Right atrium auricular region (tissue), 2 donors: ENCODE results near the gene VPS33A. TPM values are rescaled to one million over a fixed set of nuclear protein-coding genes. Genes with fewer than 3 reads are reported as not detected.

Source experiments
- DNase-seq: peaks from one replicate; pipeline ENCODE4 v3.0.0-alpha.2; 2019; ENCODE audit warnings: low spot score
- H3K27ac ChIP-seq, 2 donors: fragments of 200-600 bp; sonication (generic); 1 replicate in 1 of 2; 2 replicates in 1 of 2; pipeline ENCODE4 v1.5.1; 2016 to 2019
- H3K27me3 ChIP-seq, 2 donors: fragments of 200-600 bp; sonication (generic); one replicate each; pipeline versions ENCODE4 v1.5.1 to v1.6.0; 2017 to 2019
- H3K36me3 ChIP-seq: fragments of 200-600 bp; sonication (generic); one replicate; pipeline ENCODE4 v1.5.1; 2016
- H3K4me1 ChIP-seq, 2 donors: fragments of 200-600 bp; sonication (generic); one replicate each; pipeline versions ENCODE4 v1.5.1 to v1.6.0; 2017 to 2019
- H3K4me3 ChIP-seq, 2 donors: fragments of 200-600 bp; sonication (generic); 1 replicate in 1 of 2; 2 replicates in 1 of 2; pipeline ENCODE4 v1.5.1; 2017 to 2019; ENCODE audit warnings: mild to moderate bottlenecking in 1 of 2, moderate library complexity in 1 of 2
- H3K9me3 ChIP-seq, 2 donors: fragments of 200-600 bp; sonication (generic); one replicate each; pipeline ENCODE4 v1.5.1; 2019
- CTCF ChIP-seq, 2 donors: fragments of 200-600 bp; sonication (generic); IDR thresholded peaks; one replicate each; pipeline ENCODE4 v1.5.1; 2019; ENCODE audit warnings: antibody characterized with exemption in 2 of 2
- total RNA-seq, 2 donors: library from RNA; depleted of rRNA; stranded (reverse); fragments of >200 nt; gene quantifications; one replicate each; pipeline ENCODE4 v1.1.0, GENCODE V29; 2016

The VPS33A gene
- total RNA-seq, 2 donors from 2014 or later = 7.6 to 8.4 TPM

GRCh38 chr12:122206976-122207375 is 59.3 kb downstream of the VPS33A start:
- Histone ChIP-seq H3K4me1 (peaks cover 0 to 20% of the 10 kb centered on the region in 2 donors), H3K27me3 (peaks cover 0 to 23% of the 10 kb centered on the region in 2 donors), H3K4me3 (no peak overlapping the region), H3K27ac (no peak overlapping the region), H3K36me3 (peaks cover 49% of the 10 kb centered on the region), H3K9me3 (no peaks in the 10 kb centered on the region)
- TF ChIP-seq CTCF (IDR thresholded peaks at IDR 0.05) = no peak
- DNase-seq = no peak

GRCh38 chr12:122206111-122206881 is 60.0 kb downstream of the VPS33A start:
- H3K36me3 ChIP-seq = peaks cover 42% of the 10 kb centered on the region
- H3K27me3 ChIP-seq = peaks cover 0 to 23% of the 10 kb centered on the region in 2 donors
- no peaks in the 10 kb centered on the region for H3K9me3 ChIP-seq
- H3K4me1 ChIP-seq = peaks cover 0 to 20% of the 10 kb centered on the region in 2 donors
- TF ChIP-seq CTCF (IDR thresholded peaks at IDR 0.05) = no peak
- DNase-seq = no peak
- no peak overlapping the region for H3K4me3 ChIP-seq
- no peak overlapping the region for H3K27ac ChIP-seq

GRCh38 chr12:122205053-122205925 is 61.0 kb downstream of the VPS33A start:
- H3K4me1 ChIP-seq = peaks cover 0 to 20% of the 10 kb centered on the region in 2 donors
- H3K27ac ChIP-seq = no peak overlapping the region
- H3K4me3 ChIP-seq = no peak overlapping the region
- no peak for DNase-seq
- peaks cover 0 to 23% of the 10 kb centered on the region in 2 donors for H3K27me3 ChIP-seq
- no peaks in the 10 kb centered on the region for H3K9me3 ChIP-seq
- peaks cover 33% of the 10 kb centered on the region for H3K36me3 ChIP-seq
- TF ChIP-seq CTCF (IDR thresholded peaks at IDR 0.05) = no peak

- Histone ChIP-seq H3K27ac (no peak overlapping the region), H3K4me3 (peak overlapping the region; percentile 43 to 64), H3K27me3 (peaks cover 0 to 23% of the 10 kb centered on the region in 2 donors), H3K9me3 (no peaks in the 10 kb centered on the region), H3K36me3 (peaks cover 27% of the 10 kb centered on the region), H3K4me1 (peaks cover 0 to 20% of the 10 kb centered on the region in 2 donors)
- no peak for TF ChIP-seq CTCF (IDR thresholded peaks at IDR 0.05)
- no peak for DNase-seq
These were observed 61.9 kb downstream of the VPS33A start for GRCh38 chr12:122204167-122205052.
